Neural cell (in vitro differentiated cells): ENCODE data around the gene RFESD.
"Not testable (repeated sequence)": the region's sequence is repeated elsewhere in the genome, so short reads cannot be mapped to it uniquely, and the experiment has no call there.

Experiments used
- EP300 ChIP-seq: fragments of 450-650 bp; conservative IDR thresholded peaks from 2 replicates; pipeline ENCODE4 v1.6.1; 2014; ENCODE audit warnings: antibody characterized with exemption, mild to moderate bottlenecking, moderate library complexity; ENCODE audit not compliant: poor library complexity, severe bottlenecking
- EZH2 ChIP-seq: fragments of 200-600, 300-800 bp; shearing (Covaris generic), sonication (generic); IDR thresholded peaks from 2 replicates; pipeline ENCODE4 v1.6.1; 2014; ENCODE audit warnings: antibody characterized with exemption, low read length, borderline replicate concordance, mild to moderate bottlenecking; ENCODE audit not compliant: insufficient read depth, poor library complexity, severe bottlenecking
- POLR2AphosphoS5 ChIP-seq: IDR thresholded peaks from 2 replicates; pipeline ENCODE4 v1.6.1; 2012
- TAF1 ChIP-seq: IDR thresholded peaks from 2 replicates; pipeline ENCODE4 v1.6.1; 2012; ENCODE audit warnings: low read depth
- TF ChIP-seq, protein P1 (sequence below): fragments of 450-650 bp; IDR thresholded peaks from 2 replicates; pipeline ENCODE4 v1.5.1; 2014; ENCODE audit warnings: antibody characterized with exemption, mild to moderate bottlenecking, moderate library complexity; ENCODE audit not compliant: poor library complexity, severe bottlenecking
- TF ChIP-seq, protein P2 (sequence below): IDR thresholded peaks from 2 replicates; pipeline ENCODE4 v1.6.1; 2012; ENCODE audit warnings: borderline replicate concordance

DNA sequence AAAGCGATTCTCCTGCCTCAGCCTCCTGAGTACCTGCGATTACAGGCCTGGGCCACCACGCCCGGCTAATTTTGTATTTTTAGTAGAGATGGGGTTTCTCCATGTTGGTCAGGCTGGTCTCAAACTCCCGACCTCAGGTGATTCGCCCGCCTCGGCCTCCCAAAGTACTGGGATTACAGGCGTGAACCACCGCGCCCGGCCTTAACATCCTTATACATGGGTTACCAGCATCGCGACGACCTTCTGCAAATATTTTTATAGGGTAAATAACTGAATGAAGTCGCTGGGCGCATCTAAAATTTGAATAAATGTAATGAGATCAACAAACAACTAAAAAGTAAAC, 380 bp upstream of the RFESD start:
- TF ChIP-seq EZH2, POLR2AphosphoS5, TAF1, EP300: not testable (repeated sequence)
- TF ChIP-seq, protein P1, sequence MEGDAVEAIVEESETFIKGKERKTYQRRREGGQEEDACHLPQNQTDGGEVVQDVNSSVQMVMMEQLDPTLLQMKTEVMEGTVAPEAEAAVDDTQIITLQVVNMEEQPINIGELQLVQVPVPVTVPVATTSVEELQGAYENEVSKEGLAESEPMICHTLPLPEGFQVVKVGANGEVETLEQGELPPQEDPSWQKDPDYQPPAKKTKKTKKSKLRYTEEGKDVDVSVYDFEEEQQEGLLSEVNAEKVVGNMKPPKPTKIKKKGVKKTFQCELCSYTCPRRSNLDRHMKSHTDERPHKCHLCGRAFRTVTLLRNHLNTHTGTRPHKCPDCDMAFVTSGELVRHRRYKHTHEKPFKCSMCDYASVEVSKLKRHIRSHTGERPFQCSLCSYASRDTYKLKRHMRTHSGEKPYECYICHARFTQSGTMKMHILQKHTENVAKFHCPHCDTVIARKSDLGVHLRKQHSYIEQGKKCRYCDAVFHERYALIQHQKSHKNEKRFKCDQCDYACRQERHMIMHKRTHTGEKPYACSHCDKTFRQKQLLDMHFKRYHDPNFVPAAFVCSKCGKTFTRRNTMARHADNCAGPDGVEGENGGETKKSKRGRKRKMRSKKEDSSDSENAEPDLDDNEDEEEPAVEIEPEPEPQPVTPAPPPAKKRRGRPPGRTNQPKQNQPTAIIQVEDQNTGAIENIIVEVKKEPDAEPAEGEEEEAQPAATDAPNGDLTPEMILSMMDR = not testable (repeated sequence)
- TF ChIP-seq, protein P2, sequence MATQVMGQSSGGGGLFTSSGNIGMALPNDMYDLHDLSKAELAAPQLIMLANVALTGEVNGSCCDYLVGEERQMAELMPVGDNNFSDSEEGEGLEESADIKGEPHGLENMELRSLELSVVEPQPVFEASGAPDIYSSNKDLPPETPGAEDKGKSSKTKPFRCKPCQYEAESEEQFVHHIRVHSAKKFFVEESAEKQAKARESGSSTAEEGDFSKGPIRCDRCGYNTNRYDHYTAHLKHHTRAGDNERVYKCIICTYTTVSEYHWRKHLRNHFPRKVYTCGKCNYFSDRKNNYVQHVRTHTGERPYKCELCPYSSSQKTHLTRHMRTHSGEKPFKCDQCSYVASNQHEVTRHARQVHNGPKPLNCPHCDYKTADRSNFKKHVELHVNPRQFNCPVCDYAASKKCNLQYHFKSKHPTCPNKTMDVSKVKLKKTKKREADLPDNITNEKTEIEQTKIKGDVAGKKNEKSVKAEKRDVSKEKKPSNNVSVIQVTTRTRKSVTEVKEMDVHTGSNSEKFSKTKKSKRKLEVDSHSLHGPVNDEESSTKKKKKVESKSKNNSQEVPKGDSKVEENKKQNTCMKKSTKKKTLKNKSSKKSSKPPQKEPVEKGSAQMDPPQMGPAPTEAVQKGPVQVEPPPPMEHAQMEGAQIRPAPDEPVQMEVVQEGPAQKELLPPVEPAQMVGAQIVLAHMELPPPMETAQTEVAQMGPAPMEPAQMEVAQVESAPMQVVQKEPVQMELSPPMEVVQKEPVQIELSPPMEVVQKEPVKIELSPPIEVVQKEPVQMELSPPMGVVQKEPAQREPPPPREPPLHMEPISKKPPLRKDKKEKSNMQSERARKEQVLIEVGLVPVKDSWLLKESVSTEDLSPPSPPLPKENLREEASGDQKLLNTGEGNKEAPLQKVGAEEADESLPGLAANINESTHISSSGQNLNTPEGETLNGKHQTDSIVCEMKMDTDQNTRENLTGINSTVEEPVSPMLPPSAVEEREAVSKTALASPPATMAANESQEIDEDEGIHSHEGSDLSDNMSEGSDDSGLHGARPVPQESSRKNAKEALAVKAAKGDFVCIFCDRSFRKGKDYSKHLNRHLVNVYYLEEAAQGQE = not testable (repeated sequence)
